ENCODE measurements around the gene C1QB.

C1QB gene

GRCh38 chr1:22676916-22677583 lies 24.0 kb downstream of the C1QB start:
- H3K4me3 ChIP-seq (ENCODE audit: low read depth, low read length) = no peak overlapping the region
- in situ Hi-C loops (cut with HindIII; ENCODE audit: low sequenced_read_pairs) = no loop called here
- TF ChIP-seq CTCF (IDR thresholded peaks at IDR 0.05; ENCODE audit: low read depth, low read length) = no peak
- no peak for DNase-seq (ENCODE audit: low read depth, low spot score)

- TF ChIP-seq CTCF (IDR thresholded peaks at IDR 0.05; ENCODE audit: low read depth, low read length) = no peak
- no peak overlapping the region for H3K4me3 ChIP-seq (ENCODE audit: low read depth, low read length)
- in situ Hi-C loops (cut with HindIII; ENCODE audit: low sequenced_read_pairs) = no loop called here
- DNase-seq (ENCODE audit: low read depth, low spot score) = no peak
These were observed 25.2 kb downstream of the C1QB start for GRCh38 chr1:22677931-22678896.

- no peak for DNase-seq (ENCODE audit: low read depth, low spot score)
- in situ Hi-C loops (cut with HindIII; ENCODE audit: low sequenced_read_pairs) = no loop called here
- H3K4me3 ChIP-seq (ENCODE audit: low read depth, low read length) = no peak overlapping the region
- TF ChIP-seq CTCF (IDR thresholded peaks at IDR 0.05; ENCODE audit: low read depth, low read length) = no peak
These were observed 27.7 kb downstream of the C1QB start for GRCh38 chr1:22680726-22681125.

- no peak overlapping the region for H3K4me3 ChIP-seq (ENCODE audit: low read depth, low read length)
- in situ Hi-C loops (cut with HindIII; ENCODE audit: low sequenced_read_pairs) = no loop called here
- no peak for DNase-seq (ENCODE audit: low read depth, low spot score)
- no peak for TF ChIP-seq CTCF (IDR thresholded peaks at IDR 0.05; ENCODE audit: low read depth, low read length)
These were observed 28.7 kb downstream of the C1QB start for GRCh38 chr1:22681556-22682276.

GRCh38 chr1:22683547-22683946 lies 30.5 kb downstream of the C1QB start:
- H3K4me3 ChIP-seq (ENCODE audit: low read depth, low read length) = no peak overlapping the region
- in situ Hi-C loops (cut with HindIII; ENCODE audit: low sequenced_read_pairs) = no loop called here
- no peak for TF ChIP-seq CTCF (IDR thresholded peaks at IDR 0.05; ENCODE audit: low read depth, low read length)
- DNase-seq (ENCODE audit: low read depth, low spot score) = no peak

GRCh38 chr1:22685591-22686059 lies 32.6 kb downstream of the C1QB start:
- TF ChIP-seq CTCF (IDR thresholded peaks at IDR 0.05; ENCODE audit: low read depth, low read length) = no peak
- in situ Hi-C loops (cut with HindIII; ENCODE audit: low sequenced_read_pairs) = no loop called here
- no peak for DNase-seq (ENCODE audit: low read depth, low spot score)
- no peak overlapping the region for H3K4me3 ChIP-seq (ENCODE audit: low read depth, low read length)

All from astrocyte of the spinal cord (primary cell).